ENCODE data around the gene EFCAB6. TPM values are rescaled to one million over a fixed set of nuclear protein-coding genes. Genes with fewer than 3 reads are reported as not detected.

Gene EFCAB6
- total and polyA plus RNA-seq, 9 of the 15 experiments (the other 6 are each of a cell fraction or from before 2014, with no cell fraction given): 0.06 TPM; not detected in 8

DNA sequence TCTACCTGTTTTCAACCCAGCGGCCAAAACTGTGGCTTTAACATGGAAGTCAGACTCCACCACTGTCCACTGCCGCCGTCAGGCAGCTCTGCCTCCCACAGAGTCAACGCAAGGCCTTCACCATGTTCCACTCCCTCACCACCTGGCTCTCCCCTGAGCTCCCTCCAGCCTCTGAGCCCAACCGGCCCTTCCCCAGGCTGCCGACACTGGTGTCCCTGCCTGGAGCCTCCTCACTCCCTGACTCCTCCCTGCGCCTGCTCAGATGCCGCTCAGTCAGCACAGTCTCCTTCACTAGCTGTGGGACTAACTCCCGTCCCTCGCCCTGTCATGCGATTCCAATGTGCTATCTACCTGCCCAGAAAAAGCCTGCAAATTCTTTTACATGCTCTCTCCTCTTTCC lies 33.9 kb upstream of the EFCAB6 start:
- peaks cover 9 to 33% of the 10 kb centered on the region in 2 experiments; a peak in 4 of 5 replicates for H3K27me3 ChIP-seq (ENCODE audit: control insufficient read depth in 2 of 2, insufficient read depth in 2 of 2, low read length in 2 of 2)
- no TSS peak for BruUV-seq (replicated peaks)
- no peak overlapping the region for H3K4me3 ChIP-seq
- no peak overlapping the region for H3K9ac ChIP-seq (ENCODE audit: insufficient read depth in 1 of 2, low read depth in 2 of 2, low read length in 2 of 2)
- H2AFZ ChIP-seq (ENCODE audit: low read depth, low read length): no peak overlapping the region
- no peaks in the 10 kb centered on the region for H4K20me1 ChIP-seq (replicated peaks; ENCODE audit: control insufficient read depth, insufficient read depth, low read length)
- POLR2A ChIA-PET: no interaction called here
- no peaks in the 10 kb centered on the region for H3K79me2 ChIP-seq (ENCODE audit: control insufficient read depth, insufficient read depth, low read length)
- no peak for FAIRE-seq
- intact Hi-C loops (cut with micrococcal nuclease) (no loop called here), in situ Hi-C loops (cut with MboI) (no loop called here)
- H3K9me3 ChIP-seq (replicated peaks; ENCODE audit: control insufficient read depth, insufficient read depth, low read depth, low read length): no peaks in the 10 kb centered on the region
- TF ChIP-seq ETS2 (tag; IDR thresholded peaks at IDR 0.05; ENCODE audit: borderline replicate concordance, poor library complexity, severe bottlenecking) (no peak), NRF1 (conservative IDR thresholded peaks at IDR 0.05 in 1 of 2, IDR thresholded peaks at IDR 0.05 in 1 of 2) (peak; percentile 29 to 34; a peak in 1 of 4 replicates)
- H3K4me2 ChIP-seq (ENCODE audit: insufficient read depth, low read length): no peak overlapping the region
- H3K27ac ChIP-seq (ENCODE audit: extremely low read depth, low read depth, low read length): no peak overlapping the region
- CTCF ChIA-PET (ENCODE audit: low intra/inter-chr PET ratio): no interaction called here
- no peaks in the 10 kb centered on the region for H3K9me1 ChIP-seq (ENCODE audit: control insufficient read depth, insufficient read depth, low read length)
- H3K36me3 ChIP-seq (ENCODE audit: control insufficient read depth, insufficient read depth, low read length): no peaks in the 10 kb centered on the region
- no peaks in the 10 kb centered on the region; a peak in 1 of 5 replicates for H3K4me1 ChIP-seq (replicated peaks in 1 of 2; ENCODE audit: control insufficient read depth in 2 of 2, insufficient read depth in 2 of 2, low read length in 2 of 2)
- no peak for ATAC-seq
- DNase-seq (ENCODE audit: extremely low read depth in 1 of 4, low spot score in 3 of 4): no peak
- WGBS (ENCODE audit: insufficient coverage, low coverage, missing lambda C conversion rate): 0% methylated on average over 5 of the region's 11 CpGs

DNA sequence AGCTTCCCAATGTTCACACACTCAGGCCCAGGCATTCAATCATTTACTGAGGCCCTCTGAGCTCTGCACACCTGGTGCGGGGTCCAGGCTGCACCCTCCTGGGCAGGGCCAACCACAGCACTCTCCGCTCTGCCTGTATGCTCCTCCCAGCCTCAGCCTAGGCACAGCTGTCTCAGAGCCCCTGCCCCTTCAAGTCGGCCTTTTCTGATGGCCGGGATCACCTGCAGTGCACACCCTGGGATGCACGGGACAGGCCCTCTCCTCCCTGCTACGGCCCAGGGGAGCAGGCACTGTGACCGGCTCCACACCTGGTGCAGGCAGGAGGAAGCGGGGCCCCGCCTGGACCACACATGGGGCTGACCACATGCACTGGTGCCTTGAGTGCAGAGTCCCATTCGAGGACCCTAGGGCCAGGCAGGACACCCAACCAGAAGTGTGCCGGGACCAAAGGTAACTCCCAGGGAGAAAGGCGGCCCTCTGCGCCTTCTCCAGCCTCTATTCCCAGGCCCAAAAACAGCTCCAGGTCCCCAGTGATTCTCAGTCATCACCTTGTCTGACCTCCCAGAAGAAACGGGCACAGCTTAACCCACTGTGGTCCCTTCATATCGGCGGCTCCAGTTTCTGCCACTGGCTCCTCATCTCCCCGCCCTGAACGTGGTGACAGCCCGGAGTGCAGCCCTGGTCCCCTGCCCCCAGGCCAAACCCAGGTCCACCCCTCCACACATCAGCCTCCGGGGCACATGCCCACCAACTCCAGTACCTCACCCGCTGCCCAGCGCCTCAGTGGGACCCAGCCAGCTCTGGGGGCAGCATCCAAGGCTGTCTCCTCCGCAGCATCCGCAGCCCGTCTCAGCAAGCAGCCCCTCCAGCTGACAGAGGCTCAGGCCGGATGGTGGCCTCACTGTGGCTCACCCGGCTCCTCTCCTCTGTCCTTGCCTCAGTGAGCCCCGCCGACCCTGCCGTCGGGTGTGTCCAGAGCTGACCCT lies 32.7 kb upstream of the EFCAB6 start:
- Histone ChIP-seq H3K9me1 (ENCODE audit: control insufficient read depth, insufficient read depth, low read length) (no peaks in the 10 kb centered on the region), H3K27me3 (ENCODE audit: control insufficient read depth in 2 of 2, insufficient read depth in 2 of 2, low read length in 2 of 2) (peaks cover 6 to 29% of the 10 kb centered on the region in 2 experiments; a peak in 4 of 5 replicates), H2AFZ (ENCODE audit: low read depth, low read length) (no peak overlapping the region), H3K4me1 (replicated peaks in 1 of 2; ENCODE audit: control insufficient read depth in 2 of 2, insufficient read depth in 2 of 2, low read length in 2 of 2) (no peaks in the 10 kb centered on the region; a peak in 1 of 5 replicates), H3K9me3 (replicated peaks; ENCODE audit: control insufficient read depth, insufficient read depth, low read depth, low read length) (no peaks in the 10 kb centered on the region), H3K4me3 (no peak overlapping the region), H3K9ac (ENCODE audit: insufficient read depth in 1 of 2, low read depth in 2 of 2, low read length in 2 of 2) (no peak overlapping the region), H3K36me3 (ENCODE audit: control insufficient read depth, insufficient read depth, low read length) (no peaks in the 10 kb centered on the region), H4K20me1 (replicated peaks; ENCODE audit: control insufficient read depth, insufficient read depth, low read length) (no peaks in the 10 kb centered on the region), H3K79me2 (ENCODE audit: control insufficient read depth, insufficient read depth, low read length) (no peaks in the 10 kb centered on the region), H3K4me2 (ENCODE audit: insufficient read depth, low read length) (no peak overlapping the region), H3K27ac (ENCODE audit: extremely low read depth, low read depth, low read length) (no peak overlapping the region)
- ChIA-PET POLR2A (interaction anchor here (0.6 kb wide), 1 partner anchor 1142 kb away, joined by 3 read pairs; no protein-coding TSS in a partner anchor), CTCF (ENCODE audit: low intra/inter-chr PET ratio) (no interaction called here)
- DNase-seq (ENCODE audit: extremely low read depth in 1 of 4, low spot score in 3 of 4) (no peak), ATAC-seq (no peak), FAIRE-seq (no peak)
- in situ Hi-C loops (cut with MboI): no loop called here
- BruUV-seq (replicated peaks): no TSS peak
- intact Hi-C loops (cut with micrococcal nuclease): no loop called here
- 2% methylated on average over 18 of the region's 31 CpGs for WGBS (ENCODE audit: insufficient coverage, low coverage, missing lambda C conversion rate)
- no peak for TF ChIP-seq RCOR1 (IDR thresholded peaks at IDR 0.05; ENCODE audit: borderline replicate concordance in 1 of 2, low read depth in 2 of 2, low read length in 2 of 2)
- no peak for TF ChIP-seq EGR1 (conservative IDR thresholded peaks at IDR 0.05)
- no peak for TF ChIP-seq SRSF9 (IDR thresholded peaks at IDR 0.05; ENCODE audit: borderline replicate concordance, low read depth, low read length)
- TF ChIP-seq, protein P1, sequence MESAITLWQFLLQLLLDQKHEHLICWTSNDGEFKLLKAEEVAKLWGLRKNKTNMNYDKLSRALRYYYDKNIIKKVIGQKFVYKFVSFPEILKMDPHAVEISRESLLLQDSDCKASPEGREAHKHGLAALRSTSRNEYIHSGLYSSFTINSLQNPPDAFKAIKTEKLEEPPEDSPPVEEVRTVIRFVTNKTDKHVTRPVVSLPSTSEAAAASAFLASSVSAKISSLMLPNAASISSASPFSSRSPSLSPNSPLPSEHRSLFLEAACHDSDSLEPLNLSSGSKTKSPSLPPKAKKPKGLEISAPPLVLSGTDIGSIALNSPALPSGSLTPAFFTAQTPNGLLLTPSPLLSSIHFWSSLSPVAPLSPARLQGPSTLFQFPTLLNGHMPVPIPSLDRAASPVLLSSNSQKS (CRISPR knock-in tag; IDR thresholded peaks at IDR 0.05): no peak
- TF ChIP-seq, protein P2, sequence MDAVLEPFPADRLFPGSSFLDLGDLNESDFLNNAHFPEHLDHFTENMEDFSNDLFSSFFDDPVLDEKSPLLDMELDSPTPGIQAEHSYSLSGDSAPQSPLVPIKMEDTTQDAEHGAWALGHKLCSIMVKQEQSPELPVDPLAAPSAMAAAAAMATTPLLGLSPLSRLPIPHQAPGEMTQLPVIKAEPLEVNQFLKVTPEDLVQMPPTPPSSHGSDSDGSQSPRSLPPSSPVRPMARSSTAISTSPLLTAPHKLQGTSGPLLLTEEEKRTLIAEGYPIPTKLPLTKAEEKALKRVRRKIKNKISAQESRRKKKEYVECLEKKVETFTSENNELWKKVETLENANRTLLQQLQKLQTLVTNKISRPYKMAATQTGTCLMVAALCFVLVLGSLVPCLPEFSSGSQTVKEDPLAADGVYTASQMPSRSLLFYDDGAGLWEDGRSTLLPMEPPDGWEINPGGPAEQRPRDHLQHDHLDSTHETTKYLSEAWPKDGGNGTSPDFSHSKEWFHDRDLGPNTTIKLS (IDR thresholded peaks at IDR 0.05; ENCODE audit: borderline replicate concordance, low read depth): no peak
- no peak for TF ChIP-seq PCBP1 (IDR thresholded peaks at IDR 0.05; ENCODE audit: low read depth, low read length, poor library complexity, severe bottlenecking)
- TF ChIP-seq, protein P3, sequence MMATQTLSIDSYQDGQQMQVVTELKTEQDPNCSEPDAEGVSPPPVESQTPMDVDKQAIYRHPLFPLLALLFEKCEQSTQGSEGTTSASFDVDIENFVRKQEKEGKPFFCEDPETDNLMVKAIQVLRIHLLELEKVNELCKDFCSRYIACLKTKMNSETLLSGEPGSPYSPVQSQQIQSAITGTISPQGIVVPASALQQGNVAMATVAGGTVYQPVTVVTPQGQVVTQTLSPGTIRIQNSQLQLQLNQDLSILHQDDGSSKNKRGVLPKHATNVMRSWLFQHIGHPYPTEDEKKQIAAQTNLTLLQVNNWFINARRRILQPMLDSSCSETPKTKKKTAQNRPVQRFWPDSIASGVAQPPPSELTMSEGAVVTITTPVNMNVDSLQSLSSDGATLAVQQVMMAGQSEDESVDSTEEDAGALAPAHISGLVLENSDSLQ (IDR thresholded peaks at IDR 0.05): no peak
- no peak for TF ChIP-seq ZNF76 (CRISPR knock-in tag; IDR thresholded peaks at IDR 0.05; ENCODE audit: borderline replicate concordance)

All from K562 (cell line).